Measurements from ENCODE around the gene PEX13. TPM values are rescaled to one million over a fixed set of nuclear protein-coding genes. Genes with fewer than 3 reads are reported as not detected.
"Not testable (repeated sequence)": the region's sequence is repeated elsewhere in the genome, so short reads cannot be mapped to it uniquely, and the experiment has no call there.

PEX13 gene
- total RNA-seq, 1 donor from 2014 or later: 28.9 TPM

DNA sequence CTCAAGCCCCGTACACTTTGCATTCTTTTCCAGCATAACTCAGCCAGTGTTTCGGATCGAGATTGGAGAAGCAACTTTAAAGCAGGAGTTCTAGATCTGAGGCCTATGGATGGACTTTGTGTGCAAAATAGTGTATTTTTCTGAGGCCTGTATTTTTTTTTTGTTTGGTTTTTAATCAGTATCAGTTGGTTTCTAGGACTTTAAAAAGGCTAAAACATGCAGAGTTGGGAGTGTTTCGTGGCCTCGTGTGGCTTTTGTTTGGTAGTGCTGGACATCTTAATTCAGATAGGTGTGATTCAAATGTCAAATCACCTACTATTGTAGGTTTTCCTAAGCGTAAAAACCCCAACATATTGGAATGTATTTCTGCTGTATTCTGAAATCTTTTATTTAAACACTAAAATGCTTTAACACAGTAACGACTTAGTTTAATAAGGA, 817 bp downstream of the PEX13 start:
- Mint-ChIP-seq H3K27ac (peak overlapping the region; percentile 97), H3K36me3 (peaks cover 17% of the 10 kb centered on the region), H3K4me1 (ENCODE audit: unreplicated experiment) (peaks cover 9% of the 10 kb centered on the region), H3K9me3 (peaks cover 4% of the 10 kb centered on the region), H3K4me3 (peak overlapping the region; percentile 99), H3K27me3 (no peaks in the 10 kb centered on the region)
- TF ChIP-seq CTCF (conservative IDR thresholded peaks at IDR 0.05): no peak
- DNase-seq (ENCODE audit: extremely low spot score, unreplicated experiment): no peak

DNA sequence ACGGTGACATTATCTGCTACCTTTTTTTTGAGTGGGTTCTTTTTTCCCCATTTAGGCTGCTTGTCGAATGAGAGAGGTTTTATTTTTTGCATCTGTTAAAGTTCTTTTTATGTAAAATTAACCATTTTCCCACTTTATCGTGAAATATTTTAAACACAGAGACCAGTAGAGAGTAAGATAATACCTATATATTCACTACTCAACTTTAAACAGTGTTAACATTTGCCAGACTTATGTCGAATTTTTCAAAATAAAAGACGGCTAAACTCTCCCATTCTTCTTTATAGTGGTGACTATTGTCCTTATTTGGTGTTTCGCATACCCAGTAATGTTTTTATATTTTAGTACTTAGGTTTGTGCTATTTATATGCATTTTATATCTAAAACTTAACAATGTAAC, 1.3 kb downstream of the PEX13 start:
- no peak for TF ChIP-seq CTCF (conservative IDR thresholded peaks at IDR 0.05)
- peaks cover 9% of the 10 kb centered on the region for H3K4me1 Mint-ChIP-seq (ENCODE audit: unreplicated experiment)
- H3K27me3 Mint-ChIP-seq: no peaks in the 10 kb centered on the region
- H3K27ac Mint-ChIP-seq: peak overlapping the region; percentile 97
- no peak for DNase-seq (ENCODE audit: extremely low spot score, unreplicated experiment)
- peaks cover 4% of the 10 kb centered on the region for H3K9me3 Mint-ChIP-seq
- H3K36me3 Mint-ChIP-seq: peaks cover 22% of the 10 kb centered on the region
- peak overlapping the region; percentile 99 for H3K4me3 Mint-ChIP-seq

DNA sequence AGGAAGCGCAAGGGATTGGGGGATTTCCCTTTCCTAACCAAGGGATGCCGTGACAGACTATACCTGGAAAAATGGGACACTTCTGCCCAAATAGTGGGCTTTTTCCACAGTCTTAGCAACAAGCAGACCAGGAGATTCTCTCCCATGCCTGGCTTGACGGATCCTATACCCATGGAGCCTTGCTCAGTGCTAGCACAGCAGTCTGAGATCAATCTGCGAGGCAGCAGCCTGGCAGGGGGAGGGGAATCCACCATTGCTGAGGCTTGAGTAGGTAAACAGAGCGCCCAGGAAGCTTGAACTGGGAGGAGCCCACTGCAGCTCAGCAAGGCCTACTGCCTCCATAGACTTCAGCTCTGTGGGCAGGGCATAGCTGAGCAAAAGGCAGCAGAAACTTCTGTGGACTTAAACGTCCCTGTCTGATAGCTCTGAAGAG, 3.7 kb downstream of the PEX13 start:
- Mint-ChIP-seq H3K4me3 (no peak overlapping the region), H3K4me1 (ENCODE audit: unreplicated experiment) (no peaks in the 10 kb centered on the region), H3K27ac (no peak overlapping the region), H3K36me3 (peaks cover 34% of the 10 kb centered on the region), H3K9me3 (peaks cover 4% of the 10 kb centered on the region), H3K27me3 (no peaks in the 10 kb centered on the region)
- no peak for DNase-seq (ENCODE audit: extremely low spot score, unreplicated experiment)
- TF ChIP-seq CTCF (conservative IDR thresholded peaks at IDR 0.05): no peak

- H3K36me3 Mint-ChIP-seq: peaks cover 37% of the 10 kb centered on the region
- no peaks in the 10 kb centered on the region for H3K27me3 Mint-ChIP-seq
- no peak for DNase-seq (ENCODE audit: extremely low spot score, unreplicated experiment)
- H3K9me3 Mint-ChIP-seq: peaks cover 4% of the 10 kb centered on the region
- H3K27ac Mint-ChIP-seq: no peak overlapping the region
- H3K4me1 Mint-ChIP-seq (ENCODE audit: unreplicated experiment): no peaks in the 10 kb centered on the region
- H3K4me3 Mint-ChIP-seq: no peak overlapping the region
- no peak for TF ChIP-seq CTCF (conservative IDR thresholded peaks at IDR 0.05)
Measured at GRCh38 chr2:61023670-61024069, 6.2 kb downstream of the PEX13 start.

GRCh38 chr2:61029533-61029932, 12.0 kb downstream of the PEX13 start:
- no peak overlapping the region for H3K27ac Mint-ChIP-seq
- TF ChIP-seq CTCF (conservative IDR thresholded peaks at IDR 0.05): peak; percentile 15
- no peak overlapping the region for H3K4me3 Mint-ChIP-seq
- DNase-seq (ENCODE audit: extremely low spot score, unreplicated experiment): no peak
- H3K27me3 Mint-ChIP-seq: no peaks in the 10 kb centered on the region
- H3K36me3 Mint-ChIP-seq: peaks cover 40% of the 10 kb centered on the region
- H3K9me3 Mint-ChIP-seq: peaks cover 10% of the 10 kb centered on the region
- no peaks in the 10 kb centered on the region for H3K4me1 Mint-ChIP-seq (ENCODE audit: unreplicated experiment)

- DNase-seq (ENCODE audit: extremely low spot score, unreplicated experiment); H3K4me1 Mint-ChIP-seq (ENCODE audit: unreplicated experiment); H3K27me3 Mint-ChIP-seq; H3K4me3 Mint-ChIP-seq; H3K27ac Mint-ChIP-seq: not testable (repeated sequence)
- peaks cover 54% of the 10 kb centered on the region for H3K36me3 Mint-ChIP-seq
- H3K9me3 Mint-ChIP-seq: peaks cover 14% of the 10 kb centered on the region
Measured at GRCh38 chr2:61034592-61034991, 17.1 kb downstream of the PEX13 start.

- H3K27ac Mint-ChIP-seq: not testable (repeated sequence)
Measured at GRCh38 chr2:61036643-61037042, 19.1 kb downstream of the PEX13 start.

More at GRCh38 chr2:61036643-61037042, 19.1 kb downstream of the PEX13 start:
- Mint-ChIP-seq H3K9me3 (peaks cover 12% of the 10 kb centered on the region), H3K36me3 (peaks cover 54% of the 10 kb centered on the region)
- H3K27me3 Mint-ChIP-seq; H3K4me3 Mint-ChIP-seq; H3K4me1 Mint-ChIP-seq (ENCODE audit: unreplicated experiment); DNase-seq (ENCODE audit: extremely low spot score, unreplicated experiment): not testable (repeated sequence)
